Stimulated activated naive CD4-positive, alpha-beta T cell treated with Interleukin-2 at 50 U/mL for 16 hours (primary cell): Measurements from ENCODE around the gene HADHA.

ENCODE experiments used
- DNase-seq: peaks from one replicate; lab custom pipeline; 2025; lab: John Stamatoyannopoulos, UW

Gene HADHA

DNA sequence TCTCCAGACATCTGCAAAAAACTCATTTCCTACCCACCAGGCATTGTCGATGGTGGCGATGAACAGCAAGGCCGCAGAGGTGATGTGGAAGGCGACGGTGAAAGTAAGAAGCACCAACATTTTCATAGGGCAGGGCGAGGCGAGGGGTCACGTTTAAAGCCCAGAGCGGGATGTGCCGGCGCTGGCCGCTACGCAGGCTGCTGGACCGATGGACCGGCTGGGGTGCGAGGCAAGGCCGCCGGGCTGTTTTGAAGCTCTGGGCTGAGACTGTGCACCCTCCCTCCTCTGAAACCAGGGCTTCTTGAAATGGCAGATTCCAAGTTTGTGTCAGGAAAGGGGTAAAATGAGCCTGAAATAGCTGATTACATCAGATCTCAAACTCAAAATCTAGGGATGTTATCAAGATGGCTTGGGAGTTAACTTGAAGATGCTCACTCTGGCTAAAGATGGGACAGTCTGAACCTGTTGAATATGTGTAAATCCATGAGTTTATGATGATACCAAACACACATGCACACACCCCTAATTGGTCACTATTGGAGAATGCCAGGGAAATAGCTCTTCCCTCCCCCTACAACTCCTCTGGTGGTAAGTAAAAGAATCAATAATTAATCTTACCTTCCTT is 103.2 kb downstream of the HADHA start:
- no peak for DNase-seq
